Activated naive CD4-positive, alpha-beta T cell treated with anti-CD3 and anti-CD28 coated beads, Interleukin-2, amount 50 U/mL, for 16 hours (primary cell): Measurements from ENCODE around the gene FAM25C.
"Not testable (repeated sequence)": the region's sequence is repeated elsewhere in the genome, so short reads cannot be mapped to it uniquely, and the experiment has no call there.

Experiments used
- DNase-seq: peaks from one replicate; pipeline ENCODE4 v3.0.0-alpha.2; 2020

FAM25C gene

DNA sequence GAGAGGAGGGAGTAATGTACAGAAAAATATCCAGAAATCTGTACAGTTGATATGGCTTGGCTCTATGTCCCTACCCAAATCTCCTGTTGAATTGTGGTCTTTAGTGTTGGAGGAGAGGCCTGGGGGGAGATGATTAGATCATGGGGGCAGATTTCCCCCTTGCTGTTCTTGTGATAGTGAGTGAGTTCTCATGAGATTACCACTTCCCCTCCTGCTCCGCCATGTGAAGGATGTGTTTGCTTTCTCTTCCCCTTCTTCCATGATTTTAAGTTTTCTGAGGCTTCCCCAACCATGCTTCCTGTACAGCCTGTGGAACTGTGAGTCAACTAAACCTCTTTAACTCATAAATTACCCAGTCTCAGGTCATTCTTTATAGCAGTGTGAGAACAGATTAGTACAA is 52.2 kb downstream of the FAM25C start:
- DNase-seq: not testable (repeated sequence)
